IMR-90 (cell line): ENCODE results near the gene PXYLP1. TPM values are rescaled to one million over a fixed set of nuclear protein-coding genes. Genes with fewer than 3 reads are reported as not detected.

Experiments
- ATAC-seq: fragments of 200-7000 bp; cut with Tn5 transposase; 2 replicates; pipeline ENCODE4 v1.9.1; 2020; ENCODE audit warnings: low read depth, mild to moderate bottlenecking, moderate library complexity
- BruUV-seq: library from RNA; stranded (reverse); fragments of 400-500 nt; replicated peaks from 2 replicates; lab custom pipeline; 2021; lab: Mats Ljungman, UMichigan
- CTCF ChIA-PET: fragments of 300-600 bp; formaldehyde crosslinking; extraction: SDS; loops from one replicate; lab custom pipeline; 2021; ENCODE audit warnings: antibody characterized with exemption; lab: Yijun Ruan, JAX
- POLR2A ChIA-PET: fragments of 300-600 bp; sonication (Branson Sonifier 250); formaldehyde crosslinking; loops from one replicate; lab custom pipeline; 2022; ENCODE audit warnings: antibody characterized with exemption; ENCODE audit not compliant: unreplicated experiment; lab: Charles Lee
- DNase-seq: peaks from one replicate; pipeline ENCODE4 v3.0.0; 2013
- H2AFZ ChIP-seq: replicated peaks from 2 replicates; pipeline ENCODE3; 2013; ENCODE audit warnings: low read length, mild to moderate bottlenecking; ENCODE audit not compliant: poor library complexity
- H2AK5ac ChIP-seq: 2 replicates; pipeline ENCODE4 v1.6.1; 2013; ENCODE audit warnings: low read depth, low read length, inconsistent platforms
- H2AK9ac ChIP-seq: replicated peaks from 2 replicates; pipeline ENCODE3; 2013; ENCODE audit warnings: mild to moderate bottlenecking, low read depth, low read length, moderate library complexity; ENCODE audit not compliant: poor library complexity
- H2BK120ac ChIP-seq: 2 replicates; pipeline ENCODE4 v1.6.1; 2013; ENCODE audit warnings: low read depth, low read length, inconsistent platforms
- H2BK15ac ChIP-seq: 3 replicates; pipeline ENCODE4 v1.6.1; 2013; ENCODE audit warnings: low read depth, low read length, inconsistent platforms
- H2BK20ac ChIP-seq: 2 replicates; pipeline ENCODE4 v1.6.1; 2013; ENCODE audit warnings: low read depth, mild to moderate bottlenecking, inconsistent platforms, low read length, moderate library complexity
- H2BK5ac ChIP-seq: 2 replicates; pipeline ENCODE4 v1.6.1; 2013; ENCODE audit warnings: mild to moderate bottlenecking, low read depth, low read length, inconsistent platforms; ENCODE audit not compliant: poor library complexity, severe bottlenecking
- H3K14ac ChIP-seq: replicated peaks from 2 replicates; pipeline ENCODE4 v1.6.1; 2013; ENCODE audit warnings: low read depth, low read length, inconsistent platforms
- H3K18ac ChIP-seq: 2 replicates; pipeline ENCODE4 v1.6.1; 2013; ENCODE audit warnings: low read depth, low read length, control low read depth
- H3K23ac ChIP-seq: 2 replicates; pipeline ENCODE4 v1.6.1; 2013; ENCODE audit warnings: low read depth, low read length, inconsistent platforms
- H3K27ac ChIP-seq: 2 replicates; pipeline ENCODE4 v1.5.1; 2013; ENCODE audit warnings: mild to moderate bottlenecking, control low read depth, low read length; ENCODE audit not compliant: insufficient read depth
- H3K27me3 ChIP-seq: 2 replicates; pipeline ENCODE4 v1.6.1; 2013; ENCODE audit warnings: low read length; ENCODE audit not compliant: control insufficient read depth, insufficient read depth
- H3K36me3 ChIP-seq: 2 replicates; pipeline ENCODE4 v1.6.1; 2013; ENCODE audit warnings: low read length, mixed read lengths; ENCODE audit not compliant: control insufficient read depth, insufficient read depth
- H3K4ac ChIP-seq: 2 replicates; pipeline ENCODE4 v1.6.1; 2013; ENCODE audit warnings: low read depth, low read length, inconsistent platforms
- H3K4me1 ChIP-seq: 2 replicates; pipeline ENCODE4 v1.6.1; 2013; ENCODE audit warnings: low read length, mixed read lengths; ENCODE audit not compliant: control insufficient read depth, insufficient read depth
- H3K4me2 ChIP-seq: 2 replicates; pipeline ENCODE4 v1.6.1; 2013; ENCODE audit warnings: low read depth, mild to moderate bottlenecking, control low read depth, low read length, moderate library complexity
- H3K4me3 ChIP-seq: 2 replicates; pipeline ENCODE4 v1.5.1; 2013; ENCODE audit warnings: low read depth, mild to moderate bottlenecking, control low read depth, low read length, moderate library complexity; ENCODE audit not compliant: insufficient read depth
- H3K56ac ChIP-seq: 2 replicates; pipeline ENCODE4 v1.6.1; 2013; ENCODE audit warnings: low read length, inconsistent platforms; ENCODE audit not compliant: insufficient read depth; ENCODE audit errors: extremely low read depth
- H3K79me1 ChIP-seq, 2 experiments: 2 replicates each; pipeline ENCODE4 v1.6.1; 2013; ENCODE audit warnings: low read length in 2 of 2, inconsistent platforms in 1 of 2, low read depth in 1 of 2
- H3K9ac ChIP-seq: 2 replicates; pipeline ENCODE4 v1.6.1; 2013; ENCODE audit warnings: low read depth, low read length, control low read depth
- H3K9me1 ChIP-seq: 2 replicates; pipeline ENCODE4 v1.6.1; 2013; ENCODE audit warnings: low read length, inconsistent platforms; ENCODE audit not compliant: insufficient read depth
- H3K9me3 ChIP-seq: 2 replicates; pipeline ENCODE4 v1.6.1; 2013; ENCODE audit warnings: low read length; ENCODE audit not compliant: control insufficient read depth, insufficient read depth
- H4K20me1 ChIP-seq: 2 replicates; pipeline ENCODE4 v1.6.1; 2013; ENCODE audit warnings: low read length, inconsistent platforms; ENCODE audit not compliant: insufficient read depth
- H4K5ac ChIP-seq: 2 replicates; pipeline ENCODE4 v1.6.1; 2013; ENCODE audit warnings: mild to moderate bottlenecking, low read depth, low read length, control low read depth
- H4K8ac ChIP-seq, 2 experiments: 2 replicates each; pipeline ENCODE4 v1.6.1; 2013; ENCODE audit warnings: low read depth in 2 of 2, low read length in 2 of 2, control low read depth in 1 of 2, inconsistent platforms in 1 of 2
- H4K91ac ChIP-seq: 2 replicates; pipeline ENCODE4 v1.6.1; 2013; ENCODE audit warnings: low read depth, low read length, inconsistent platforms; ENCODE audit not compliant: insufficient read depth
- CTCF ChIP-seq: conservative IDR thresholded peaks from 2 replicates; pipeline ENCODE4 v1.5.1; 2012; ENCODE audit warnings: mild to moderate bottlenecking, low read depth, low read length, improper control_type of control experiment
- MAFK ChIP-seq: IDR thresholded peaks from 2 replicates; pipeline ENCODE4 v1.6.1; 2012; ENCODE audit warnings: low read depth, low read length, improper control_type of control experiment
- MAZ ChIP-seq: IDR thresholded peaks from 2 replicates; pipeline ENCODE4 v1.6.1; 2012; ENCODE audit warnings: low read depth, mild to moderate bottlenecking, low read length, improper control_type of control experiment, moderate library complexity, borderline replicate concordance
- RAD21 ChIP-seq: IDR thresholded peaks from 2 replicates; pipeline ENCODE4 v1.6.1; 2012; ENCODE audit warnings: low read length, improper control_type of control experiment
- RCOR1 ChIP-seq: IDR thresholded peaks from 2 replicates; pipeline ENCODE4 v1.6.1; 2012; ENCODE audit warnings: mild to moderate bottlenecking, low read length, improper control_type of control experiment; ENCODE audit not compliant: insufficient replicate concordance
- SMC3 ChIP-seq: fragments of 150-350 bp; IDR thresholded peaks from 2 replicates; pipeline ENCODE4 v1.6.1; 2016; ENCODE audit warnings: low read depth, mild to moderate bottlenecking, antibody characterized with exemption, low read length, moderate library complexity
- WGBS, 2 experiments: methylation state at CpG; one replicate each; pipeline versions ENCODE4 v1.1.5 to v1.1.7; 2013; ENCODE audit warnings: missing lambda C conversion rate in 2 of 2; ENCODE audit not compliant: insufficient read length in 1 of 2; ENCODE audit errors: extremely low coverage in 2 of 2; 5-methylcytosine and 5-hydroxymethylcytosine counted together
- dilution Hi-C: fragments of 300-500 bp; cut with HindIII; formaldehyde crosslinking; loops from one replicate; pipeline ENCODE4 v1.14.3; 2018; ENCODE audit warnings: low sequenced_read_pairs; ENCODE audit not compliant: unreplicated experiment
- in situ Hi-C: fragments of 300-500 bp; cut with MboI; formaldehyde crosslinking; loops from 3 replicates; pipeline ENCODE4 v1.14.3; 2019; ENCODE audit warnings: low sequenced_read_pairs, inconsistent platforms, mixed read lengths
- intact Hi-C: fragments of 100-400 bp; cut with micrococcal nuclease; formaldehyde crosslinking; loops from 2 replicates; pipeline ENCODE4 v1.10.0; 2022
- polyA plus RNA-seq, 3 experiments: library from polyadenylated mRNA; depleted of rRNA; stranded (reverse); fragments of >200 nt; gene quantifications; 2 replicates each; pipeline ENCODE4 v1.2.3, GENCODE V29; 2012; ENCODE audit warnings: low replicate concordance in 1 of 3
- total RNA-seq: library from RNA; depleted of rRNA; stranded (reverse); fragments of >200 nt; gene quantifications from 2 replicates; pipeline ENCODE4 v1.2.3, GENCODE V29; 2012
- TF ChIP-seq, protein P1 (sequence below): fragments of 150-350 bp; IDR thresholded peaks from 2 replicates; pipeline ENCODE4 v1.6.1; 2017; ENCODE audit warnings: mild to moderate bottlenecking, antibody characterized with exemption, low read length, low read depth

PXYLP1 gene
- total and polyA plus RNA-seq, 2 of the 4 experiments (the other 2 are of a cell fraction): 11.7 to 15.6 TPM

- no CpG with 5 or more reads among the region's 11 CpGs for WGBS, 2 experiments
- H2BK120ac ChIP-seq: no peak overlapping the region
- peak; percentile 100 for ATAC-seq
- intact Hi-C loops: loop anchor here (1.0 kb wide), 7 partner anchors 87 to 369 kb away; no protein-coding TSS in a partner anchor
- no peak overlapping the region for H3K27ac ChIP-seq
- H4K20me1 ChIP-seq: no peaks in the 10 kb centered on the region
- no peak overlapping the region for H3K4me2 ChIP-seq
- no peak overlapping the region for H2BK5ac ChIP-seq
- dilution Hi-C loops: loop anchor here (25.0 kb wide), 1 partner anchor 205 kb away; no protein-coding TSS in a partner anchor
- H2AK5ac ChIP-seq: no peak overlapping the region
- no peaks in the 10 kb centered on the region for H3K79me1 ChIP-seq
- in situ Hi-C loops: loop anchor here (5.0 to 10.0 kb wide), 2 partner anchors 190 to 298 kb away; no protein-coding TSS in a partner anchor
- H3K9me1 ChIP-seq: no peaks in the 10 kb centered on the region
- no peak overlapping the region for H3K4ac ChIP-seq
- no peaks in the 10 kb centered on the region for H3K36me3 ChIP-seq
- H2AK9ac ChIP-seq: no peak overlapping the region
- H3K4me1 ChIP-seq: no peaks in the 10 kb centered on the region
- H3K4me3 ChIP-seq: no peak overlapping the region
- no peak overlapping the region for H3K23ac ChIP-seq
- H4K91ac ChIP-seq: no peak overlapping the region
- H2AFZ ChIP-seq: peak overlapping the region; percentile 2
- no peak overlapping the region for H3K18ac ChIP-seq
- H4K8ac ChIP-seq: no peak overlapping the region
- no peaks in the 10 kb centered on the region for H3K9me3 ChIP-seq
- no peak overlapping the region for H2BK15ac ChIP-seq
- peak; percentile 24; the same call in 1 of the 2 replicates for TF ChIP-seq MAFK
- peak; percentile 46; the same call in 1 of the 2 replicates for TF ChIP-seq MAZ
- TF ChIP-seq, protein P1, sequence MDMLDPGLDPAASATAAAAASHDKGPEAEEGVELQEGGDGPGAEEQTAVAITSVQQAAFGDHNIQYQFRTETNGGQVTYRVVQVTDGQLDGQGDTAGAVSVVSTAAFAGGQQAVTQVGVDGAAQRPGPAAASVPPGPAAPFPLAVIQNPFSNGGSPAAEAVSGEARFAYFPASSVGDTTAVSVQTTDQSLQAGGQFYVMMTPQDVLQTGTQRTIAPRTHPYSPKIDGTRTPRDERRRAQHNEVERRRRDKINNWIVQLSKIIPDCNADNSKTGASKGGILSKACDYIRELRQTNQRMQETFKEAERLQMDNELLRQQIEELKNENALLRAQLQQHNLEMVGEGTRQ: no peak
- peak; percentile 94 for TF ChIP-seq SMC3
- TF ChIP-seq RAD21: peak; percentile 93
- peak; percentile 99 for TF ChIP-seq CTCF
- TF ChIP-seq RCOR1: no peak
- peaks cover 20% of the 10 kb centered on the region for H3K27me3 ChIP-seq
- BruUV-seq: no TSS peak
- no peak overlapping the region for H3K56ac ChIP-seq
- POLR2A ChIA-PET: no interaction called here
- no peak overlapping the region for H3K9ac ChIP-seq
- H4K5ac ChIP-seq: no peak overlapping the region
- no peak overlapping the region for H3K14ac ChIP-seq
- peak; percentile 91 for DNase-seq
- CTCF ChIA-PET: interaction anchor here (0.5 to 2.3 kb wide), 10 partner anchors 10 to 474 kb away, joined by 3 to 9 read pairs (median 4); no protein-coding TSS in a partner anchor
- H2BK20ac ChIP-seq: no peak overlapping the region
Observed at GRCh38 chr3:141192345-141192744, 39.3 kb upstream of the PXYLP1 start.
